Measurements from ENCODE around the gene CATSPERD. TPM values are rescaled to one million over a fixed set of nuclear protein-coding genes. Genes with fewer than 3 reads are reported as not detected.

The CATSPERD gene
- total and polyA plus RNA-seq, 2 donors = 0.05 TPM

GRCh38 chr19:5690955-5691821 lies 29.2 kb upstream of the CATSPERD start:
- peak in 1 of 9 donors; percentile 46 for DNase-seq (ENCODE audit: low read depth in 6 of 9, low spot score in 9 of 9)
- peak overlapping the region; percentile 83 to 91 for H3K27ac ChIP-seq (ENCODE audit: low read depth in 1 of 2, low read length in 1 of 2)
- WGBS = 10% methylated on average over 54 of the region's 54 CpGs
- H3K27me3 ChIP-seq (ENCODE audit: control insufficient read depth in 2 of 2, insufficient read depth in 1 of 2, low read length in 1 of 2) = no peaks in the 10 kb centered on the region
- peaks cover 15 to 33% of the 10 kb centered on the region in 2 donors for H3K4me1 ChIP-seq (ENCODE audit: control insufficient read depth in 2 of 2, insufficient read depth in 2 of 2, low read length in 2 of 2)
- H3K9me3 ChIP-seq (ENCODE audit: control insufficient read depth in 2 of 2, insufficient read depth in 1 of 2, low read length in 1 of 2) = peaks cover 0 to 5% of the 10 kb centered on the region in 2 donors
- H3K36me3 ChIP-seq (ENCODE audit: control insufficient read depth in 2 of 2, insufficient read depth in 2 of 2, low read length in 1 of 2) = peaks cover 50 to 51% of the 10 kb centered on the region in 2 donors
- H3K4me3 ChIP-seq (ENCODE audit: low read length in 2 of 2) = peak overlapping the region; percentile 67 to 87

- H3K27me3 ChIP-seq (ENCODE audit: control insufficient read depth in 2 of 2, insufficient read depth in 1 of 2, low read length in 1 of 2) = no peaks in the 10 kb centered on the region
- H3K27ac ChIP-seq (ENCODE audit: low read depth in 1 of 2, low read length in 1 of 2) = no peak overlapping the region
- DNase-seq (ENCODE audit: low read depth in 6 of 9, low spot score in 9 of 9) = no peak
- H3K4me3 ChIP-seq (ENCODE audit: low read length in 2 of 2) = peak overlapping the region in 1 of 2 donors; percentile 87
- H3K4me1 ChIP-seq (ENCODE audit: control insufficient read depth in 2 of 2, insufficient read depth in 2 of 2, low read length in 2 of 2) = peaks cover 12 to 26% of the 10 kb centered on the region in 2 donors
- 92% methylated on average over 42 of the region's 42 CpGs for WGBS
- H3K36me3 ChIP-seq (ENCODE audit: control insufficient read depth in 2 of 2, insufficient read depth in 2 of 2, low read length in 1 of 2) = peaks cover 58 to 60% of the 10 kb centered on the region in 2 donors
- peaks cover 0 to 5% of the 10 kb centered on the region in 2 donors for H3K9me3 ChIP-seq (ENCODE audit: control insufficient read depth in 2 of 2, insufficient read depth in 1 of 2, low read length in 1 of 2)
These were observed 28.4 kb upstream of the CATSPERD start for GRCh38 chr19:5691822-5692722.

- Histone ChIP-seq H3K27ac (ENCODE audit: low read depth in 1 of 2, low read length in 1 of 2) (no peak overlapping the region), H3K36me3 (ENCODE audit: control insufficient read depth in 2 of 2, insufficient read depth in 2 of 2, low read length in 1 of 2) (peaks cover 62 to 64% of the 10 kb centered on the region in 2 donors)
These were observed 27.7 kb upstream of the CATSPERD start for GRCh38 chr19:5692723-5693194.

GRCh38 chr19:5693195-5694166 lies 27.0 kb upstream of the CATSPERD start:
- H3K27me3 ChIP-seq (ENCODE audit: control insufficient read depth in 2 of 2, insufficient read depth in 1 of 2, low read length in 1 of 2) = no peaks in the 10 kb centered on the region
- peak overlapping the region in 1 of 2 donors; percentile 4 for H3K27ac ChIP-seq (ENCODE audit: low read depth in 1 of 2, low read length in 1 of 2)
- WGBS = 97% methylated on average over 39 of the region's 39 CpGs
- H3K4me3 ChIP-seq (ENCODE audit: low read length in 2 of 2) = no peak overlapping the region
- peaks cover 68 to 70% of the 10 kb centered on the region in 2 donors for H3K36me3 ChIP-seq (ENCODE audit: control insufficient read depth in 2 of 2, insufficient read depth in 2 of 2, low read length in 1 of 2)
- peaks cover 0 to 1% of the 10 kb centered on the region in 2 donors for H3K9me3 ChIP-seq (ENCODE audit: control insufficient read depth in 2 of 2, insufficient read depth in 1 of 2, low read length in 1 of 2)
- peaks cover 7 to 21% of the 10 kb centered on the region in 2 donors for H3K4me1 ChIP-seq (ENCODE audit: control insufficient read depth in 2 of 2, insufficient read depth in 2 of 2, low read length in 2 of 2)
- no peak for DNase-seq (ENCODE audit: low read depth in 6 of 9, low spot score in 9 of 9)

More at GRCh38 chr19:5692723-5693194, 27.7 kb upstream of the CATSPERD start:
- no peaks in the 10 kb centered on the region for H3K27me3 ChIP-seq (ENCODE audit: control insufficient read depth in 2 of 2, insufficient read depth in 1 of 2, low read length in 1 of 2)
- no peak for DNase-seq (ENCODE audit: low read depth in 6 of 9, low spot score in 9 of 9)
- H3K4me3 ChIP-seq (ENCODE audit: low read length in 2 of 2) = no peak overlapping the region
- H3K4me1 ChIP-seq (ENCODE audit: control insufficient read depth in 2 of 2, insufficient read depth in 2 of 2, low read length in 2 of 2) = peaks cover 7 to 21% of the 10 kb centered on the region in 2 donors
- peaks cover 1 to 4% of the 10 kb centered on the region in 2 donors for H3K9me3 ChIP-seq (ENCODE audit: control insufficient read depth in 2 of 2, insufficient read depth in 1 of 2, low read length in 1 of 2)
- WGBS = 97% methylated on average over 7 of the region's 7 CpGs

GRCh38 chr19:5694167-5694955 lies 26.1 kb upstream of the CATSPERD start:
- Histone ChIP-seq H3K36me3 (ENCODE audit: control insufficient read depth in 2 of 2, insufficient read depth in 2 of 2, low read length in 1 of 2) (peaks cover 77 to 79% of the 10 kb centered on the region in 2 donors), H3K4me3 (ENCODE audit: low read length in 2 of 2) (no peak overlapping the region), H3K4me1 (ENCODE audit: control insufficient read depth in 2 of 2, insufficient read depth in 2 of 2, low read length in 2 of 2) (peaks cover 7 to 21% of the 10 kb centered on the region in 2 donors), H3K27ac (ENCODE audit: low read depth in 1 of 2, low read length in 1 of 2) (no peak overlapping the region), H3K9me3 (ENCODE audit: control insufficient read depth in 2 of 2, insufficient read depth in 1 of 2, low read length in 1 of 2) (peaks cover 0 to 1% of the 10 kb centered on the region in 2 donors), H3K27me3 (ENCODE audit: control insufficient read depth in 2 of 2, insufficient read depth in 1 of 2, low read length in 1 of 2) (no peaks in the 10 kb centered on the region)
- WGBS = 95% methylated on average over 45 of the region's 45 CpGs
- no peak for DNase-seq (ENCODE audit: low read depth in 6 of 9, low spot score in 9 of 9)

GRCh38 chr19:5694956-5695648 lies 25.3 kb upstream of the CATSPERD start:
- Histone ChIP-seq H3K4me3 (ENCODE audit: low read length in 2 of 2) (no peak overlapping the region), H3K9me3 (ENCODE audit: control insufficient read depth in 2 of 2, insufficient read depth in 1 of 2, low read length in 1 of 2) (peaks cover 0 to 1% of the 10 kb centered on the region in 2 donors), H3K36me3 (ENCODE audit: control insufficient read depth in 2 of 2, insufficient read depth in 2 of 2, low read length in 1 of 2) (peaks cover 78 to 82% of the 10 kb centered on the region in 2 donors), H3K27me3 (ENCODE audit: control insufficient read depth in 2 of 2, insufficient read depth in 1 of 2, low read length in 1 of 2) (no peaks in the 10 kb centered on the region), H3K27ac (ENCODE audit: low read depth in 1 of 2, low read length in 1 of 2) (no peak overlapping the region), H3K4me1 (ENCODE audit: control insufficient read depth in 2 of 2, insufficient read depth in 2 of 2, low read length in 2 of 2) (peaks cover 7 to 17% of the 10 kb centered on the region in 2 donors)
- WGBS = 95% methylated on average over 8 of the region's 8 CpGs
- no peak for DNase-seq (ENCODE audit: low read depth in 6 of 9, low spot score in 9 of 9)

GRCh38 chr19:5695649-5696195 lies 24.7 kb upstream of the CATSPERD start:
- no peak for DNase-seq (ENCODE audit: low read depth in 6 of 9, low spot score in 9 of 9)
- H3K36me3 ChIP-seq (ENCODE audit: control insufficient read depth in 2 of 2, insufficient read depth in 2 of 2, low read length in 1 of 2) = peaks cover 82 to 87% of the 10 kb centered on the region in 2 donors
- H3K4me1 ChIP-seq (ENCODE audit: control insufficient read depth in 2 of 2, insufficient read depth in 2 of 2, low read length in 2 of 2) = peaks cover 6 to 15% of the 10 kb centered on the region in 2 donors
- no peak overlapping the region for H3K27ac ChIP-seq (ENCODE audit: low read depth in 1 of 2, low read length in 1 of 2)
- H3K27me3 ChIP-seq (ENCODE audit: control insufficient read depth in 2 of 2, insufficient read depth in 1 of 2, low read length in 1 of 2) = no peaks in the 10 kb centered on the region
- 95% methylated on average over 28 of the region's 28 CpGs for WGBS
- peaks cover 0 to 1% of the 10 kb centered on the region in 2 donors for H3K9me3 ChIP-seq (ENCODE audit: control insufficient read depth in 2 of 2, insufficient read depth in 1 of 2, low read length in 1 of 2)
- no peak overlapping the region for H3K4me3 ChIP-seq (ENCODE audit: low read length in 2 of 2)

Data from thymus (tissue), 11 donors.